Omental fat pad (tissue), 4 donors: ENCODE measurements around the gene CACNA1D. TPM values are rescaled to one million over a fixed set of nuclear protein-coding genes. Genes with fewer than 3 reads are reported as not detected.
A peak's percentile ranks its signal among the peaks of the same experiment; 100 is the strongest.

ENCODE experiments used
- ATAC-seq: fragments of 150-250 bp; one replicate; pipeline ENCODE4 v1.9.1; 2016; ENCODE audit warnings: mild to moderate bottlenecking, moderate library complexity; ENCODE audit not compliant: low FRiP score
- DNase-seq: peaks from one replicate; pipeline ENCODE4 v3.0.0-alpha.2; 2019; ENCODE audit warnings: low spot score
- total RNA-seq, 4 donors: library from RNA; depleted of rRNA; stranded (reverse); fragments of >200 nt; gene quantifications; one replicate each; pipeline ENCODE4 v1.1.0, GENCODE V29; 2016
- TF ChIP-seq, protein P1 (sequence below), 3 donors: fragments of 450-650 bp; IDR thresholded peaks; one replicate each; pipeline ENCODE4 v1.5.1; 2016 to 2017; ENCODE audit warnings: antibody characterized with exemption in 3 of 3, mild to moderate bottlenecking in 3 of 3, moderate library complexity in 2 of 3

CACNA1D gene
- total RNA-seq, 4 donors from 2014 or later, result 0.24 to 1.8 (median 0.74) TPM

DNA sequence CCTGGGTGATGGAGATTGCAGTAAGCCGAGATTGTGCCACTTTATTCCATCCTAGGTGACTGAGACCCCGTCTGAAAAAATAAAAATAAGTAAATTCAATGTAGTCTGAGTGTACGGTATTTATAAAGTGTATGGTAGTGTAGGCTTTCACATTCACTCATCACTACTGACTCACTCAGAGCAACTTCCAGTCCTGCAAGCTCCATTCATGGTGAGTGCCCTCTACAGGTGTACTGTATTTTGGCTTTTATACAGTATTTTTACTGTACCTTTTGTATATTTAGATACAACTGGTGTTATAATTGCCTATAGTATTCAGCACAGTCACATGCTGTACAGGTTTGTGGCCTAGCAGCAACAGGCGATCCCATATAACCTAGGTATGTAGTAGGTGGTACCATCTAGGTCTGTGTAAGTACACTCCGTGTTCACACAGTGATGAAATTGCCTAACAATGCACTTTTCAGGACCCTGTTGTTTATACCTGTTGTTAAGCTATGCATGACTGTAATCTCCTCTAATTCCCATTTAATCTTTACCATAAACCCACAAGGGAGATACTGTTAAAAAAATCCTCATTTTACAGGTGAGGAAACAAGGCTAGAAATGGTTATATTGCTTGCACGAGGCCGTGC is 19.3 kb downstream of the CACNA1D start:
- no peak for DNase-seq
- no peak for ATAC-seq
- TF ChIP-seq, protein P1, sequence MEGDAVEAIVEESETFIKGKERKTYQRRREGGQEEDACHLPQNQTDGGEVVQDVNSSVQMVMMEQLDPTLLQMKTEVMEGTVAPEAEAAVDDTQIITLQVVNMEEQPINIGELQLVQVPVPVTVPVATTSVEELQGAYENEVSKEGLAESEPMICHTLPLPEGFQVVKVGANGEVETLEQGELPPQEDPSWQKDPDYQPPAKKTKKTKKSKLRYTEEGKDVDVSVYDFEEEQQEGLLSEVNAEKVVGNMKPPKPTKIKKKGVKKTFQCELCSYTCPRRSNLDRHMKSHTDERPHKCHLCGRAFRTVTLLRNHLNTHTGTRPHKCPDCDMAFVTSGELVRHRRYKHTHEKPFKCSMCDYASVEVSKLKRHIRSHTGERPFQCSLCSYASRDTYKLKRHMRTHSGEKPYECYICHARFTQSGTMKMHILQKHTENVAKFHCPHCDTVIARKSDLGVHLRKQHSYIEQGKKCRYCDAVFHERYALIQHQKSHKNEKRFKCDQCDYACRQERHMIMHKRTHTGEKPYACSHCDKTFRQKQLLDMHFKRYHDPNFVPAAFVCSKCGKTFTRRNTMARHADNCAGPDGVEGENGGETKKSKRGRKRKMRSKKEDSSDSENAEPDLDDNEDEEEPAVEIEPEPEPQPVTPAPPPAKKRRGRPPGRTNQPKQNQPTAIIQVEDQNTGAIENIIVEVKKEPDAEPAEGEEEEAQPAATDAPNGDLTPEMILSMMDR (IDR thresholded peaks at IDR 0.05), result no peak

DNA sequence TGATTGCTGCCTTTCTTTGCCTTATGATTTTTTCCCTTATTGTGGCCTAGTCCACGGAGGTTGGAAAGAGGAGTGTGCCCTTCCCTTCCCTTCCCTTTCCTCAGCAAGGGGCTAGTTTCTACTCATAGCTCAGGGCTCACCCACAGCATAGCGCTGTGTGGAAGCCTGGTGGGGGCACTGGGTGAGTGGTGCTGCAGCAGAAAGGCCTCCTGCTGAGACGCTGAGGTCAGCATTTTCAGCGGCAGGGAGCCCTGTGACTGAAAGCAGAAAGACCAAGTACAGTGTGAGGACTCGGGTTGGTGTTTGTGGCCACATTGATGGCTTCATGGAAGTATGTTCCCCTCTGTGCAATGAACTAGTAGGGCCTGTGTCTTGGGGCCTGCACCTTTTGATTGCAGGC is 21.9 kb downstream of the CACNA1D start:
- ATAC-seq, result no peak
- DNase-seq, result no peak
- TF ChIP-seq, protein P1 (IDR thresholded peaks at IDR 0.05), result no peak

DNA sequence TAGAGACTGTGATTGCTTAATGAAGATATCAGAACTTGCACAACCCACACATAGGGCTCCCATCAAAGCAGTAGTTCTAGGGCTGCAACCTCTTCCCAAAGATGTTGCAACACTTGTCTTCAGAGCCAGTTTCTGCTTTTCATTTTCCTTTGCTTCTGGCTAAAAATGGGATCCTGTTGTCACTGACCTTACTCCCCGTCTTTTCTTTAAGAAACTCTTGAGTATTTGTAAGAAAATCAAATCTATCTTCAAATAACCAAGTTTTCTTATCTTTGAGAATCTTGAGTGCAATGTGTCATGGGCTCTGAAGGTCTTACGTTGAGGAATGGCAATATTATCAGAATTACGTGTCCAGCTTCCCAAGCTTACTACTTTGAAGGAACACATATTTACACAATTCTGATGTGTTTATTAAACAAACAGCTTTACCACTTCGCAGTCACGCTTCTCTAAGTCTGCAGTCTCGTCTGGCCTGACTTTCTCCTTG is 24.1 kb downstream of the CACNA1D start:
- DNase-seq (no peak), ATAC-seq (peak; percentile 78)
- TF ChIP-seq, protein P1 (IDR thresholded peaks at IDR 0.05), result no peak

GRCh38 chr3:53519065-53519709 is 24.8 kb downstream of the CACNA1D start:
- TF ChIP-seq, protein P1 (IDR thresholded peaks at IDR 0.05), result no peak
- ATAC-seq, result no peak
- DNase-seq, result no peak

- ATAC-seq (no peak), DNase-seq (no peak)
- TF ChIP-seq, protein P1 (IDR thresholded peaks at IDR 0.05), result no peak
These were observed 28.9 kb downstream of the CACNA1D start for GRCh38 chr3:53523346-53523745.

DNA sequence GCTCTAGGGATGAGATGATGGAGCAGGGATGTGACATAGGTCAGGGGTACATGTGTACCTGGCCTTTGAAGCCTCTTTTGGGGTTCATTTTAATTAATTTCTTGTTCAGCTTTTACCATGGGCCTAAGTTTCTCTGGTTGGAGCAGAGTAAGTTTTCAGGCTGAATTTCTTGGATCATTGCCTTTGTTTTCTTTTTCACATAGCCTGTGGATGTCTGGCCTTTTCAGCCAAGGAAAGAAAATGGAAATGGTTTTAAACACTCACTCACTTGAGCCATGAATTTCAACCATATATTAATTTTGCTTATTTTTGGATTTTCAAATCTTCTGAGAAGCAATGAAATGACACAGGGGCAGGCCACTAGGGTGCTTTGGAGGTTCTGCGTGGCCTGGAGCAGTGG is 30.2 kb downstream of the CACNA1D start:
- TF ChIP-seq, protein P1 (IDR thresholded peaks at IDR 0.05), result no peak
- DNase-seq (no peak), ATAC-seq (no peak)
